GM12891 (cell line): ENCODE measurements around the gene LRP1B.
A peak's percentile ranks its signal among the peaks of the same experiment; 100 is the strongest.

Experiments used
- DNase-seq: peaks from one replicate; pipeline ENCODE4 v3.0.0; 2011; ENCODE audit warnings: low spot score; ENCODE audit not compliant: insufficient read length
- FAIRE-seq: peaks from 2 replicates; lab custom pipeline; 2011; peaks lifted over from hg19 to GRCh38; lab: Jason Lieb, UNC
- PAX5 ChIP-seq: IDR thresholded peaks from 2 replicates; pipeline ENCODE4 v1.6.1; 2011; ENCODE audit warnings: low read length, moderate library complexity, mild to moderate bottlenecking; ENCODE audit not compliant: insufficient read depth, severe bottlenecking
- POLR2A ChIP-seq: IDR thresholded peaks from 2 replicates; pipeline ENCODE4 v1.6.1; 2011; ENCODE audit warnings: low read depth, low read length, control low read depth
- POLR2AphosphoS5 ChIP-seq: IDR thresholded peaks from 2 replicates; pipeline ENCODE4 v1.6.1; 2011; ENCODE audit warnings: low read depth, low read length, control low read depth
- POU2F2 ChIP-seq: IDR thresholded peaks from 2 replicates; pipeline ENCODE4 v1.6.1; 2011; ENCODE audit warnings: low read depth, mild to moderate bottlenecking, control low read depth, low read length, moderate library complexity
- SPI1 ChIP-seq: IDR thresholded peaks from 2 replicates; pipeline ENCODE4 v1.6.1; 2011; ENCODE audit warnings: low read depth, low read length, control low read depth
- TAF1 ChIP-seq: IDR thresholded peaks from 2 replicates; pipeline ENCODE4 v1.6.1; 2011; ENCODE audit warnings: low read depth, low read length, control low read depth

Gene LRP1B

DNA sequence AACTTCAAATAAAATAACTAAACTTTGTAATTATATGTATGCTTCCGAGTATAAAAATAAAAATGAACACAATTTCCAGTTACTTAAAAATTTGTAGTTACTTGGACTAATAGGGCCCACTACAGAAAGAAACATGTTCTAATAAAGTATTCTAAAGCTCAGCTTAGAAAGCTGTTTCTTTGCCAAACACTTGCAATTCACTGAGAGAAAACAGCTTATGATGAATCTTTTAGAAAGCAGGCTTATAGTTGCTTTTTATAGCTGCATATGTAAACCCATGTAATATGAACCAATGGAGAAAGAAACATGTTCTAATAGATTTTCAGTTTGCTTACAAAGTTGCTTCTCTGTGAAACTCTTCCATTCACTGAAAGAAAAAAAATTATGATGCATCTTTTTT is 766.0 kb downstream of the LRP1B start:
- TF ChIP-seq POLR2A (no peak), POLR2AphosphoS5 (no peak), POU2F2 (no peak), SPI1 (no peak), PAX5 (no peak), TAF1 (no peak)
- DNase-seq (no peak), FAIRE-seq (no peak)

DNA sequence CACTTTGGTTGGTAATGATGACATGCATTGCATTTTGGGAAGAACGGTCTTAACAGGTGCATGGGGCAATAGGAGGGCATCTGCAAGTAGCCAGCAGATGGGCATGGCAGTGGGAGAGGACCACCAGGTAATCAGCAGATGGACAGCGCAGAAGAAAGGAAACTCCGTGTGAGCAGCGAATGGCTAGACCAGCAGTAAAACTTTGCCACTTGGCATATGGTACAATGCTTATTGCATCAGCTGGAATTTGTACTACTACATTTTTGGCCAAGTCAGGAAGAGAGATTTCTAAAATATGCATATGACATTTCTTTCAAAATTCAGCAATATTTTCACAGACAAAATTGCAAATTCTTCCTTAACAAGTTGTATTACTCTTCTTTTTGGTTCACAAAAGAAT is 768.5 kb downstream of the LRP1B start:
- TF ChIP-seq POLR2A, result no peak
- TF ChIP-seq POLR2AphosphoS5, result no peak
- no peak for TF ChIP-seq TAF1
- TF ChIP-seq PAX5, result no peak
- TF ChIP-seq SPI1, result no peak
- TF ChIP-seq POU2F2, result no peak
- no peak for DNase-seq
- FAIRE-seq, result no peak

DNA sequence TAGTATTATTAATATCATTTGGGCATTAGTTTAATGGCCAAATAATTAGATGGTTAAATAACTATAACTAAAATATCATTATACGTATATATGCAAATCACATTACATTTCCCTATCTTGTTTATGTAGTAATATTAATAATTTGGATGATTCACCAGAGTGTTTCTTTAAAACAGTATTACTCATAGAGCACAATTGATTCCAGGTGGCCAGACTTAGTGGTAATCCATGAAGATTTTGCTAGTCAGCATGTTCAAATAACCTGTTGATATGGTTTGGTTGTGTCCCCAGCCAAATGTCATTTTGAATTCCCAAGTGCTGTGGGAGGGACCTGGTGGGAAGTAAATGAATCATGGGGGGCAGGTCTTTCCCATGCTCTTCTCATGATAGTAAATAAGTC is 782.3 kb downstream of the LRP1B start:
- no peak for TF ChIP-seq POLR2A
- TF ChIP-seq PAX5, result no peak
- no peak for TF ChIP-seq POU2F2
- TF ChIP-seq SPI1, result no peak
- DNase-seq, result no peak
- FAIRE-seq, result no peak

DNA sequence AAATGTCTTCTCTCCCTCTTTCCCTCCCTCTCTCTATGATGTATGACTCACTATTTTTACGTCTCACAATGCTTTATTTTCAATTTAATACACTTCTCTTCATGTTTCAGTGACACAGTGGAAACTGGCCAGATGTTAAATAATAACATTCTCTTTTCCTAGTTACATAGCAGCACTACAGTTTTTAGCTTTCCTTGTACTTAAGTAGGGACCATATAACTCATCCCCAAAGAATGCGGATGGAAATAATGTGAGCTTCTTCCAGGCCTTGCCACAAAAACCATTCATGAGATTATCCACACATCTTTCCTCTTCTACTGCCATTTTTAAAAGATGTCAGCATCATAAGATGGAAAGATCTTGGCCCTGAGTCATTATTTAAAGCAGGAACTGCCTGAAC is 789.4 kb downstream of the LRP1B start:
- no peak for FAIRE-seq
- TF ChIP-seq TAF1 (no peak), PAX5 (no peak), POLR2AphosphoS5 (no peak), POLR2A (no peak), POU2F2 (no peak), SPI1 (no peak)
- DNase-seq, result no peak

DNA sequence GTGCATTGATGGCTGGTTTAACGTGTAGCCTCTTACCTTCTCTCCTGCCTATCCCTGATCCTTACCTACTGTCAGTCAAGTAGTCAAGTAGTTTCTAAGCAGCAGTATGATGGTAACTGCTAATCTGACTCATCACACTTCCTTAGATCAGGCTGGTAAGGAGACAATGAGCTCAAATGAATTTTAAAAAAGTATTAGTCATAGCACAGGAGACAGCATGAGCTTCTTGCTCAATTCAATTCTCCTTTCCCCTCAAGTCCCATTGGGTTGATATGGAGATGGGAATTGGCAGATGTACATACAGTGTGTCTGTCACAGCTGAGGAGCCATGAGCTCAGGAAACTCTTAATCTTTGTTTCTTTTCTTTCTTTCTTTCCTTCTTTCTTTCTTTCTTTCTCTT is 799.7 kb downstream of the LRP1B start:
- FAIRE-seq (no peak), DNase-seq (no peak)
- TF ChIP-seq POLR2AphosphoS5 (no peak), PAX5 (no peak), POLR2A (no peak), SPI1 (no peak), POU2F2 (no peak)

DNA sequence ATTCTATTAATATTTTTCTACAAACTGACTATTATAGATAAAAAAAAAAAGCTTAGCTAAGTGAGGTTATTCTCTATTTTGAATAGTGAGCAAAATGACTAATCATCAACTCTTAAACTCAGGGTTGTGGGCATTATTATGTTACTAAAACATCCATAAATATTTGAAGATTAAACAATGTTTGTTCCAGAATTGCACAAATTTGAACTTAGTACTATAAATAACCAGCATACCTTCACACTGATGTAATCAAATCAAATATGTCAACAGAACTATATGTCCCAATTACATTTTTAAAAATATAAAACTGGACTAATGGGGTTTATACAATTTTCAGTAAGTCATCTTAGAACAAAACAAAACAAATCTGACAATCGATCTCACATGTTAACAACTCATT is 800.9 kb downstream of the LRP1B start:
- FAIRE-seq (no peak), DNase-seq (no peak)
- TF ChIP-seq POU2F2, result no peak
- TF ChIP-seq SPI1, result no peak
- no peak for TF ChIP-seq TAF1
- TF ChIP-seq PAX5, result no peak
- TF ChIP-seq POLR2A, result no peak
- no peak for TF ChIP-seq POLR2AphosphoS5

DNA sequence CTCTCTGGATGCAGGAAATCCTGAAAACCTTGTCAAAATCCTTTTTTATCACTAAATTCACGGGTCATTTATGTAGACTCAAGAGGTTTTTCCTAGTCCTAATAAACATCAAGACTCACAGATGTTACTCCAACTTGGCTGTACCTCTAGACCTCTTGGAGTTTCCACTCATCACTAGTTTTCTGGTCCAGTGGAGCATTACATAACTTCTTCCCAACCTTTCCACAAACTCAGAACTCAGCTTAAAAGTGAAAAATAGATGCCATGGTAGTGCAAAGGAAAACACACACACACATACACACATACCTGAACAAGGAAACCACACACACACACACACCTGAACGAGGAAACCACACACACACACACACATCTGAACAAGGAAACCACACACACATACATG is 807.2 kb downstream of the LRP1B start:
- DNase-seq, result no peak
- TF ChIP-seq TAF1, result no peak
- TF ChIP-seq POLR2A, result no peak
- no peak for TF ChIP-seq POLR2AphosphoS5
- no peak for FAIRE-seq

DNA sequence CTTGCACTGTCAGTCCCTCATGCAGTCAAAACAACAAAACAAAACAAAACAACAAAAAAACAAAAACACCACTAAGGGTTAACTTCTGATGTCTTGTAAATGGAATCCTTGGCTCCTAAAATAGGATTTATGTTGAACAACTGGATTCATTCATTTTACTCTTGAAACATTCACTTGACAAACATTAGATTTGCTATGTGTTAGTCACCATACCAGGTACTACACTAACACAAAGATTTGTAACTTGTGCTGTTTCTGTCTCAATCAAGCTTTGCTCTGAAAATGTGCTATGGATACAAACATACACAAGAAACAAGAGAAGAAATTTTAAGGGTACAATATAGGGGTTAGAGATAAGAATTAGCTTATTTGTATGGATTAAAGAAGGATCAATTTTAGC is 812.8 kb downstream of the LRP1B start:
- FAIRE-seq, result no peak
- DNase-seq, result no peak
- TF ChIP-seq POU2F2 (no peak), SPI1 (no peak), TAF1 (no peak), PAX5 (no peak), POLR2AphosphoS5 (no peak), POLR2A (no peak)

DNA sequence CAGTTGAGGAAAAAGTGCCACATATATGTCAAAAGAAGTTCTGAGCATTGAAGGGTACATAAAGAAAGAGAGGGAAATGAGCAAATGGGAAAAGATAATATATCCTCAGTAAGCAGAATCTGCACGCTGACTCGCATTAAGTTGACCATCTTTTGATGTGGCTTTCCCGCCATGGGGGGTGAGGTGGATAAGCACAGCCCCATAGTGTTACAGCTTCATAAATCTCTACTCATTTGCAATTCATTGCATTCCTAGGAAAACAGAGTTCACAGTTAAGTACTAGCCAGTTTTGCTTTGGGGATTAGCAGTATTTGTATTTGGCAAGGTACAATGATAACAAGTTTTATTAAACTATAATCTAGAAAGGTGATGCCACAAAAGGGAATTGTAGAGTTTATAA is 814.2 kb downstream of the LRP1B start:
- DNase-seq (no peak), FAIRE-seq (no peak)
- no peak for TF ChIP-seq POU2F2
- TF ChIP-seq POLR2A, result no peak
- TF ChIP-seq PAX5, result no peak

DNA sequence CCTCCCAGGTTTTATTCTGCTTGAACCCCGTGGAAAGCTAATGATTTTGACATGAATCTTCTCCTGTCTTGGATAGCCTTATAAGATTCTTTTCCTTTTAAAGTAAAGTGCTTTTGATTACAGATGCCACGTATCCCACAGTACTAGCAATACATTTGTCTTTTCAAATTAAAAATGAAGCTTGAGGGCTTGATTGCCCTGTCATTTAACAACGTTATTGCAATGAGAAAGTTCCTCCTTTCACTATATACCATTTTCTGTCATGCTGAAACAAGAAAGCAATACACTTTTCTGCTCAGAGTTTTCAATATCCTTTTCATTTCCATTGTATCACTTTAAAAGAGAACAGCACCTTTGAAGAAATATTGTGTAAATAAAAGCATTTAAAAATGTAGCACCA is 814.7 kb downstream of the LRP1B start:
- FAIRE-seq (no peak), DNase-seq (no peak)
- TF ChIP-seq SPI1 (no peak), TAF1 (no peak), PAX5 (no peak), POLR2A (no peak), POLR2AphosphoS5 (no peak), POU2F2 (no peak)

DNA sequence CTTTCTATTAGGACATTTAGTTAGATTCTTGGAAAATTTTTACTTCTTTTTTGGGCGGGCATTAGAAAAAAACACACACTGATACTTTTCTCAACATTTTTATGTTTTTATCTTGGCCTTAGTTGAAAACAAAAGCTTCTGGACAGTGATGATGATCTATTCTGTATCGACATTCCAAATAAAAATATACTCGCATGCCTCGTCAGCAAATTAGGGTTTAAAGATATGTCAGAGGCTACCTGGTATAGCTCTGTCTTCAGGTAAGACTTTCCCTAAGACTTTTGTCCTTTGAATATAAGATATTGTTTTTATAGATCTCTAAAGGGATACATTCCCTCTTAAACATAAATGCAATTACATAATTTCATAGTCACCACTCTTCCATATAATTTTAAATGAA is 816.8 kb downstream of the LRP1B start:
- DNase-seq (no peak), FAIRE-seq (no peak)
- TF ChIP-seq PAX5 (no peak), POLR2AphosphoS5 (no peak), SPI1 (no peak), POLR2A (no peak), TAF1 (no peak), POU2F2 (no peak)

DNA sequence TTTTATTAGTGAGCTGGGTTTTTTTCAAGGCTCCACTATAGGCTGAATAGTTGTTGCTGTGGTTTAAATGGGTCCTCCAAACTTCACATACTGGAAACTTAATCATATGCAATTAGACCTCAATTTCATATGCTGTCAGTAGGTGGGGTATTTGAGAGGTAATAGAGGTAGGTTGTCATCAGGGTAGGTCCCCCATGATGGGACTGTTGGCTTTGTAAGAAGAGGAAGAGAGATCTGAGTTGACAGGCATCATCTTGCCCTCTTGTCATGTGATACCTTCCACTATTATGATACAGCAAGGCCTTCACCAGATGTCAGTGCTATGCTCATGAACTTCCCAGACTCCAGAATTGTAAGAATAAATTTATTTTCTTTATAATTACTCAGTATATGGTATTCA is 819.4 kb downstream of the LRP1B start:
- TF ChIP-seq POU2F2 (no peak), SPI1 (peak; percentile 33), POLR2AphosphoS5 (no peak)
- FAIRE-seq, result no peak

DNA sequence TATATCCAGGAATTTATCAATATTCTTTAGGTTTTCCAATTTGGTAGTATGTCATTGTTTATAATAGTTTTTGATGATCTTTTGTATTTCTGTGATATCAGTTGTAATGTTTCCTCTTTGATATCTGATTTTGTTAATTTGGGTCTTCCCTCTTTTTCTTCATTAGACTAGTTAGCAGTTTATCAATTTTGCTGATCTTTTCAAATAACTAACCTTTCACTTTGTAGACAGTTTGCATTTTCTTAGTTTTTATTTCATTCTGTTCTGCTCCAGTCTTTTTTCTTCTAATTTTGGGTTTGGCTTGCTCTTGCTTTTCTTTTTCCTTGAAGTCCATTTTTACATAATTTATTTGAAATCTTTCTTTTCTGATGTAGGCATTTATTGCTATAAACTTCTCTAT is 824.4 kb downstream of the LRP1B start:
- no peak for DNase-seq
- TF ChIP-seq POLR2AphosphoS5 (no peak), TAF1 (no peak)
- no peak for FAIRE-seq

More for the DNA sequence above, 819.4 kb downstream of the LRP1B start:
- no peak for DNase-seq
